ENCODE data around the gene SYNJ2. TPM values are rescaled to one million over a fixed set of nuclear protein-coding genes. Genes with fewer than 3 reads are reported as not detected.

Gene SYNJ2
- total and polyA plus RNA-seq, 3 donors from 2014 or later = 5.8 to 17.7 (median 7.6) TPM

DNA sequence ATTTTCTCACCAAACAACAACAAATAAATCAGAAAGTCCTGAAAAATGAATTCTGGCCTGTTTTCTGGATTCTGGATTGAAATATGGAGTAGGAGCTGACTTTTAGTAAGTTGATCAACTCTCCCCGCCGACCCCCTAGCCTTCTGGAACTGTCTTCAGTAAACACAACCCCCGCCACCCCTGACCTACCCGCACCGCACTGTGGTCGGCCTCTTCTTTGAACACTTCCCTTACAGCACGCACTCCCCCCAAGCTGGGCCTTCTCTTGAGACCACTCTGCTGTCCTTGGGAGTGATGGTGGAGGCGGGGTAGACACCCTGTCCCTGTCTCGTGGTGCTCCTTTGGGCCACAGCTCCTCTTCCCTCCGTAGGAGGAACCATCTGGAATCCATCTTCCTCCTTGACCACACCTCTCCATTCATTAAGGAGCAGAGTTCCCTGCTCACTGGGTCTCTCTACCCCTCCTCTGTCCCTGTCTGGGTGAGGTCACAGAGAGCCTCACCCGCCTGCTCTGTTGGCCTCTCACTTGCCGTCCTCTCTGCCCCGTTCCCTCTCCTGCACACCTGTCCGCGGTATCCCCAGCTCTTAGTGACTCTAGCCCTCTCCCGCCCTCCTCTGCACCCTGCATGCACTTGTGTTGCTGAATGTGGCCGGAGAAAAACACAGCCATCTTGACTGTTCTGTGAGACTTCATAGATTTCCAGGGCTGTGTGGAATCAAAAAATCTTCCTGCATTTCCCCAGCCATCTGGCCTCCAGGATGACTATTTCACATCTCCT is 19.1 kb downstream of the SYNJ2 start:
- Histone ChIP-seq H3K9me3 (no peaks in the 10 kb centered on the region), H3K4me3 (no peak overlapping the region), H3K27ac (no peak overlapping the region), H3K36me3 (ENCODE audit: low read depth, missing control alignments) (no peaks in the 10 kb centered on the region), H3K27me3 (no peaks in the 10 kb centered on the region), H3K4me1 (no peaks in the 10 kb centered on the region)
- TF ChIP-seq POLR2A (IDR thresholded peaks at IDR 0.05) = no peak
- TF ChIP-seq, protein P1, sequence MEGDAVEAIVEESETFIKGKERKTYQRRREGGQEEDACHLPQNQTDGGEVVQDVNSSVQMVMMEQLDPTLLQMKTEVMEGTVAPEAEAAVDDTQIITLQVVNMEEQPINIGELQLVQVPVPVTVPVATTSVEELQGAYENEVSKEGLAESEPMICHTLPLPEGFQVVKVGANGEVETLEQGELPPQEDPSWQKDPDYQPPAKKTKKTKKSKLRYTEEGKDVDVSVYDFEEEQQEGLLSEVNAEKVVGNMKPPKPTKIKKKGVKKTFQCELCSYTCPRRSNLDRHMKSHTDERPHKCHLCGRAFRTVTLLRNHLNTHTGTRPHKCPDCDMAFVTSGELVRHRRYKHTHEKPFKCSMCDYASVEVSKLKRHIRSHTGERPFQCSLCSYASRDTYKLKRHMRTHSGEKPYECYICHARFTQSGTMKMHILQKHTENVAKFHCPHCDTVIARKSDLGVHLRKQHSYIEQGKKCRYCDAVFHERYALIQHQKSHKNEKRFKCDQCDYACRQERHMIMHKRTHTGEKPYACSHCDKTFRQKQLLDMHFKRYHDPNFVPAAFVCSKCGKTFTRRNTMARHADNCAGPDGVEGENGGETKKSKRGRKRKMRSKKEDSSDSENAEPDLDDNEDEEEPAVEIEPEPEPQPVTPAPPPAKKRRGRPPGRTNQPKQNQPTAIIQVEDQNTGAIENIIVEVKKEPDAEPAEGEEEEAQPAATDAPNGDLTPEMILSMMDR (IDR thresholded peaks at IDR 0.05) = no peak
- intact Hi-C loops (cut with DNase I; ENCODE audit: low total_unique reads) = no loop called here
- 86 to 92% methylated on average over 17 of the region's 17 CpGs for WGBS, 2 donors
- no peak for DNase-seq

- no peak for TF ChIP-seq POLR2A (IDR thresholded peaks at IDR 0.05)
- TF ChIP-seq, protein P1 (IDR thresholded peaks at IDR 0.05) = no peak
- H3K36me3 ChIP-seq (ENCODE audit: low read depth, missing control alignments) = no peaks in the 10 kb centered on the region
- H3K4me3 ChIP-seq = no peak overlapping the region
- H3K27me3 ChIP-seq = no peaks in the 10 kb centered on the region
- WGBS, 2 donors = 84 to 91% methylated on average over 6 of the region's 6 CpGs
- DNase-seq = no peak
- intact Hi-C loops (cut with DNase I; ENCODE audit: low total_unique reads) = no loop called here
- no peaks in the 10 kb centered on the region for H3K9me3 ChIP-seq
- H3K4me1 ChIP-seq = no peaks in the 10 kb centered on the region
- peak overlapping the region in 1 of 2 donors; percentile 33 for H3K27ac ChIP-seq
Observed at GRCh38 chr6:158002249-158002950, 20.7 kb downstream of the SYNJ2 start.

GRCh38 chr6:158002951-158003853 is 21.5 kb downstream of the SYNJ2 start:
- no peaks in the 10 kb centered on the region for H3K4me1 ChIP-seq
- intact Hi-C loops (cut with DNase I; ENCODE audit: low total_unique reads) = no loop called here
- TF ChIP-seq, protein P1 (IDR thresholded peaks at IDR 0.05) = no peak
- no peak for TF ChIP-seq POLR2A (IDR thresholded peaks at IDR 0.05)
- no peak for DNase-seq
- WGBS, 2 donors = 52 to 58% methylated on average over 15 of the region's 15 CpGs
- no peaks in the 10 kb centered on the region for H3K27me3 ChIP-seq
- peak overlapping the region in 1 of 2 donors; percentile 33 for H3K27ac ChIP-seq
- H3K36me3 ChIP-seq (ENCODE audit: low read depth, missing control alignments) = no peaks in the 10 kb centered on the region
- no peaks in the 10 kb centered on the region for H3K9me3 ChIP-seq
- H3K4me3 ChIP-seq = no peak overlapping the region

- H3K27ac ChIP-seq = peak overlapping the region in 1 of 2 donors; percentile 33
- H3K27me3 ChIP-seq = no peaks in the 10 kb centered on the region
- intact Hi-C loops (cut with DNase I; ENCODE audit: low total_unique reads) = no loop called here
- no peak for TF ChIP-seq POLR2A (IDR thresholded peaks at IDR 0.05)
- TF ChIP-seq, protein P1 (IDR thresholded peaks at IDR 0.05) = no peak
- DNase-seq = no peak
- peaks cover 2% of the 10 kb centered on the region for H3K4me1 ChIP-seq
- H3K36me3 ChIP-seq (ENCODE audit: low read depth, missing control alignments) = no peaks in the 10 kb centered on the region
- no peak overlapping the region for H3K4me3 ChIP-seq
- H3K9me3 ChIP-seq = no peaks in the 10 kb centered on the region
- WGBS, 2 donors = 73 to 82% methylated on average over 10 of the region's 10 CpGs
Observed at GRCh38 chr6:158003910-158004700, 22.4 kb downstream of the SYNJ2 start.
